HG02938 (cell line): ENCODE data around the gene CCDC14.

Source experiments
- ATAC-seq: cut with Tn5 transposase; IDR thresholded peaks from one replicate; pipeline ENCODE4 v1.9.1; 2021; ENCODE audit warnings: mild to moderate bottlenecking, moderate library complexity; ENCODE audit not compliant: unreplicated experiment

CCDC14 gene

GRCh38 chr3:123864706-123865105 lies 96.3 kb downstream of the CCDC14 start:
- ATAC-seq, result no peak
